ENCODE results near the gene ZNF467.

ZNF467 gene

GRCh38 chr7:149795126-149795525 is 21.7 kb upstream of the ZNF467 start:
- Mint-ChIP-seq H3K9me3 (no peaks in the 10 kb centered on the region), H3K4me1 (no peaks in the 10 kb centered on the region), H3K27me3 (peaks cover 4% of the 10 kb centered on the region), H3K4me3 (no peak overlapping the region), H3K27ac (no peak overlapping the region), H3K36me3 (no peaks in the 10 kb centered on the region)

DNA sequence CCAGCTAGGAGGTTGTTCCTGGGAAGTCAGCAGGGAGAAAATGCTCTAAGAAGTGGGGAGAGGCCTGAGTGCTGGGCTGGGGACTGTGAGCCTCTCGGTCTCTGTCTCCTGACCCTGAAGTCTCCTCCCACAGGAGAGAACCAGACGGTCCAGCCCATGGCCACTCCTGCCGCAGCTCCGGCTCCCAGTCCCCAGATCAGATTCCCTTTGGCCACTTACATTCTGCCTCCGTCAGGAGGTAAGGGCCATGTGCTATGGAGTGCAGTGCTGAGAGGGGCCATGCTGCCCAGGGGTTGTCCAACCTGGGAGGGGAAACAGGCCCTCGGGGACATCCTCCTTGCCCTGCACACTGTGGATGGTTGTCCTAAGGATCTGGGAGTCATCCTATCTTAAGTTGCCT is 21.3 kb upstream of the ZNF467 start:
- Mint-ChIP-seq H3K36me3 (no peaks in the 10 kb centered on the region), H3K4me3 (no peak overlapping the region), H3K4me1 (no peaks in the 10 kb centered on the region), H3K9me3 (no peaks in the 10 kb centered on the region), H3K27me3 (peaks cover 7% of the 10 kb centered on the region), H3K27ac (no peak overlapping the region)

GRCh38 chr7:149793261-149793660 is 19.9 kb upstream of the ZNF467 start:
- no peak overlapping the region for H3K4me3 Mint-ChIP-seq
- H3K36me3 Mint-ChIP-seq: no peaks in the 10 kb centered on the region
- no peaks in the 10 kb centered on the region for H3K4me1 Mint-ChIP-seq
- no peaks in the 10 kb centered on the region for H3K9me3 Mint-ChIP-seq
- peaks cover 9% of the 10 kb centered on the region for H3K27me3 Mint-ChIP-seq
- no peak overlapping the region for H3K27ac Mint-ChIP-seq

- no peak overlapping the region for H3K4me3 Mint-ChIP-seq
- H3K9me3 Mint-ChIP-seq: no peaks in the 10 kb centered on the region
- H3K36me3 Mint-ChIP-seq: no peaks in the 10 kb centered on the region
- H3K27me3 Mint-ChIP-seq: peaks cover 9% of the 10 kb centered on the region
- no peak overlapping the region for H3K27ac Mint-ChIP-seq
- H3K4me1 Mint-ChIP-seq: no peaks in the 10 kb centered on the region
Observed at GRCh38 chr7:149792220-149792595, 18.8 kb upstream of the ZNF467 start.

- no peak overlapping the region for H3K4me3 Mint-ChIP-seq
Observed at GRCh38 chr7:149791411-149792219, 18.2 kb upstream of the ZNF467 start.

DNA sequence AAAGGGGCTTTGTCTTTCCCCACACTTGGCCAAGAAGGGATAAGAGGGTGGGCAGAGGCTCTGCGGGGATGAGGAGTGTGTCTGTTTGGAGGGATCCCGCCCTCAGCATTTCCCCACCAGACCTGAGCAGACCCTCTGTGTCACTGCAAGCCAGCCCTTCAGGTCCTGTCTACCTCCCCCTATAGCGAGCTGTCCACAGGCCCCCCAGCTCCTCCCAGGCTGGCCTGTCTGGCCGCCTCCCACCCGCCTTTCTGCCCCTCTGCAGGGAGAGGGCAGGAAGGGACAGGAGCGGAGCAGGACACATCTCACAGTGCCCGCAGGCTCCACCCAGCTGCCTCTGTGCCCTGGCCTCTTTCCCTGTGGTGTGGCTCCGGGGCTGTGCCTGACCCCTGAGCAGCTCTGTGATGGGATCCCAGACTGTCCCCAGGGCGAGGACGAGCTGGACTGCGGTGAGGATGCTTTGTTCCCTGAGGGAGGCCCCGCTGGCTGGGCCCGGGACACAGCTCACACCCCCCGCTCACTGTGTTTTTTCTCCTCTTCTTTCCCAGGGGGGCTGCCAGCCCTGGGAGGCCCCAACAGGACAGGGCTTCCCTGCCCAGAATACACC is 17.5 kb upstream of the ZNF467 start:
- H3K4me1 Mint-ChIP-seq: no peaks in the 10 kb centered on the region
- no peak overlapping the region for H3K27ac Mint-ChIP-seq
- H3K27me3 Mint-ChIP-seq: peaks cover 9% of the 10 kb centered on the region
- no peaks in the 10 kb centered on the region for H3K9me3 Mint-ChIP-seq
- H3K4me3 Mint-ChIP-seq: no peak overlapping the region
- no peaks in the 10 kb centered on the region for H3K36me3 Mint-ChIP-seq

More at GRCh38 chr7:149791411-149792219, 18.2 kb upstream of the ZNF467 start:
- Mint-ChIP-seq H3K36me3 (no peaks in the 10 kb centered on the region), H3K27me3 (peaks cover 9% of the 10 kb centered on the region), H3K4me1 (no peaks in the 10 kb centered on the region), H3K9me3 (no peaks in the 10 kb centered on the region), H3K27ac (no peak overlapping the region)

- Mint-ChIP-seq H3K27me3 (peaks cover 9% of the 10 kb centered on the region), H3K4me3 (no peak overlapping the region), H3K27ac (no peak overlapping the region), H3K4me1 (no peaks in the 10 kb centered on the region), H3K36me3 (no peaks in the 10 kb centered on the region), H3K9me3 (no peaks in the 10 kb centered on the region)
Observed at GRCh38 chr7:149790146-149790548, 16.8 kb upstream of the ZNF467 start.

GRCh38 chr7:149789101-149789500 is 15.7 kb upstream of the ZNF467 start:
- Mint-ChIP-seq H3K27me3 (peaks cover 9% of the 10 kb centered on the region), H3K4me3 (no peak overlapping the region), H3K27ac (no peak overlapping the region), H3K9me3 (no peaks in the 10 kb centered on the region), H3K4me1 (no peaks in the 10 kb centered on the region), H3K36me3 (no peaks in the 10 kb centered on the region)

- Mint-ChIP-seq H3K9me3 (no peaks in the 10 kb centered on the region), H3K36me3 (no peaks in the 10 kb centered on the region), H3K27ac (no peak overlapping the region)
Observed at GRCh38 chr7:149788300-149788851, 15.0 kb upstream of the ZNF467 start.

GRCh38 chr7:149787428-149788299 is 14.3 kb upstream of the ZNF467 start:
- H3K4me3 Mint-ChIP-seq: no peak overlapping the region
- H3K27ac Mint-ChIP-seq: no peak overlapping the region
- H3K4me1 Mint-ChIP-seq: no peaks in the 10 kb centered on the region
- no peaks in the 10 kb centered on the region for H3K36me3 Mint-ChIP-seq
- no peaks in the 10 kb centered on the region for H3K9me3 Mint-ChIP-seq
- peaks cover 9% of the 10 kb centered on the region for H3K27me3 Mint-ChIP-seq

More at GRCh38 chr7:149788300-149788851, 15.0 kb upstream of the ZNF467 start:
- Mint-ChIP-seq H3K27me3 (peaks cover 9% of the 10 kb centered on the region), H3K4me1 (no peaks in the 10 kb centered on the region), H3K4me3 (no peak overlapping the region)

DNA sequence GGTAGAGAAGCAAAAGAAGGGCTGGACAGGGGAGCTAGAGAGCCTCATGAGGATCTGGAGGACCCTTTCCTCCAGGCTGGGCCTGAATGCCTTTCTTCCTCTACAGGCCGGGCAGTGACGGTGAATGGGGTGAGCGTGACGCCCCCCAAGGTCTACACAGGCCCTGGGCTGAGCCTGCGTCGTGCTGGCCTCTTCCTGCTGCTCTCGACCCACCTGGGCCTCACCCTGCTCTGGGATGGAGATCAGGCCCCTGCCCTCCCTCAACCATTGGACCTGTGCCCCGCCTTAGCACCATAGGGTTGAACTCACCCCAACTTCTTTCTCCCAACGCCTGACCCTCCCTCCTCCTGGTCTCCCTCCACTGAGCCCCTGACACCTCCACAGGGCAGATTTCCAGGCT is 12.6 kb upstream of the ZNF467 start:
- H3K9me3 Mint-ChIP-seq: no peaks in the 10 kb centered on the region
- no peak overlapping the region for H3K4me3 Mint-ChIP-seq
- H3K27me3 Mint-ChIP-seq: peaks cover 7% of the 10 kb centered on the region
- H3K27ac Mint-ChIP-seq: no peak overlapping the region
- no peaks in the 10 kb centered on the region for H3K4me1 Mint-ChIP-seq
- no peaks in the 10 kb centered on the region for H3K36me3 Mint-ChIP-seq

- Mint-ChIP-seq H3K9me3 (no peaks in the 10 kb centered on the region), H3K4me1 (no peaks in the 10 kb centered on the region), H3K27ac (no peak overlapping the region), H3K27me3 (peaks cover 5% of the 10 kb centered on the region), H3K36me3 (no peaks in the 10 kb centered on the region), H3K4me3 (no peak overlapping the region)
Observed at GRCh38 chr7:149785402-149785801, 12.0 kb upstream of the ZNF467 start.

DNA sequence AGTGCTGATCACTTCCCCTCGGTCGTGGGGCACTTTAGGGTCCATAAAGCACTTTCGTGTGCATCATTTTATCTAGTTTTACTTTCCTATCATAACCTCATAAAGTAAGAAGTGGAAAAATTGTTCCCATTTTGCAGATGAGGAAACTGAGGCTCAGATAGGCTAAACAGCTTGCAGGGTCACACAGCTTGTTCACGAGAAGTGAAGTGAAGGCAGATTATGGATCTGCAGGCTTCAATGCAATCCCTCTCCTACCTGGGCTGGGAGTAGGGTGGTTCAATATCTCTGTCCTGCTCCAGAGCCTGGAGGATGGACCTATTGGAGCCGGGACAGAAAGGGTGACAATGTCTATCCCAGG is 10.8 kb upstream of the ZNF467 start:
- Mint-ChIP-seq H3K27me3 (no peaks in the 10 kb centered on the region), H3K9me3 (no peaks in the 10 kb centered on the region)

GRCh38 chr7:149783386-149784250 is 10.2 kb upstream of the ZNF467 start:
- H3K27ac Mint-ChIP-seq: no peak overlapping the region
- H3K36me3 Mint-ChIP-seq: no peaks in the 10 kb centered on the region
- no peaks in the 10 kb centered on the region for H3K27me3 Mint-ChIP-seq

More for the DNA sequence above, 10.8 kb upstream of the ZNF467 start:
- Mint-ChIP-seq H3K4me3 (no peak overlapping the region), H3K27ac (no peak overlapping the region), H3K36me3 (no peaks in the 10 kb centered on the region), H3K4me1 (no peaks in the 10 kb centered on the region)

More at GRCh38 chr7:149783386-149784250, 10.2 kb upstream of the ZNF467 start:
- Mint-ChIP-seq H3K4me1 (no peaks in the 10 kb centered on the region), H3K4me3 (no peak overlapping the region), H3K9me3 (no peaks in the 10 kb centered on the region)

Measured in activated naive CD4-positive, alpha-beta T cell treated with anti-CD3 and anti-CD28 coated beads, Interleukin-2, amount 50 U/mL, for 24 hours (primary cell).